Activated CD4-positive, alpha-beta T cell treated with anti-CD3 and anti-CD28 coated beads for 24 hours (primary cell): ENCODE measurements around the gene ANKRD27.
A peak's percentile ranks its signal among the peaks of the same experiment; 100 is the strongest.
"Not testable (repeated sequence)": the region's sequence is repeated elsewhere in the genome, so short reads cannot be mapped to it uniquely, and the experiment has no call there.

ENCODE experiments used
- DNase-seq, 2 donors: peaks; one replicate each; pipeline ENCODE4 v3.0.0-alpha.2; 2020; ENCODE audit warnings: low read depth in 2 of 2

ANKRD27 gene

DNA sequence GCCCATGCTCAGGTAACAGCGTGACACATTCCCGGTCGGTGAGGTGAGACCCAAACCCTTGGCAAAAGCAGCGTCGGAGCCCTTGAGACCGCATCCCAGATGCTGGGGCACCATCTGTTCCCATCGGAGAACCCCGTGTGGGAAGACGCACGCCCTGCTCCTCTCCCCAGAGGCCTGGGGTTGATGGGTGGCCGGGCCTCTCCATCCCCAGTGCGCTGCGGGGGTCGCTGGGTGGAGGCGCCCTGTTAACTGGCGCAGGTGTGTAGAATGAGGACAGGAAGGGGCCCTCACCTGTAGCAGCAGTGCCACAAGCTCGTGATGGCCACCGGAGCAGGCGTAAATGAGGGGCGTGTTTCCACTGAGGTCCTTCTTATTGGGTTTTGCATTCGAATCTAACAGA, 69.4 kb downstream of the ANKRD27 start:
- no peak for DNase-seq

- DNase-seq, result no peak
Observed at GRCh38 chr19:32603961-32604360, 71.0 kb downstream of the ANKRD27 start.

- DNase-seq, result peak; percentile 6 to 53
Observed at GRCh38 chr19:32599736-32600157, 75.2 kb downstream of the ANKRD27 start.

- DNase-seq, result no peak
Observed at GRCh38 chr19:32599258-32599657, 75.7 kb downstream of the ANKRD27 start.

- no peak for DNase-seq
Observed at GRCh38 chr19:32598022-32598421, 77.0 kb downstream of the ANKRD27 start.

DNA sequence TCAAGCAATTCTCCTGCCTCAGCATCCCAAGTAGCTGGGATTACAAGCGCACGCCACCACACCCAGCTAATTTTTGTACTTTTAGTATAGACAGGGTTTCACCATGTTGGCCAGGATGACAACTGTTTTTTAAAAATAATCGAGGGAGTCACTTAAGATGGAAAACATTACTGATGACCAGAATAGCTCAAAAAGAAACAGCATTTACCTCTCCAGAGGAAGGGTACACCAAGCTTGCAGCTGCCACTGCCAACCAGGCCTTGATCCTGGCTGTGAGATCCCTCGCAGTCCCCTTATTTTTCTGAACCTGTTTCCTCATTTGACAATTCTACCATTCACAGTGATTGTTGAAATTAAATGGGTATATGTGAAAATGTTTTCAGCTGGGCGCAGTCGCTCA, 79.5 kb downstream of the ANKRD27 start:
- no peak for DNase-seq

- no peak for DNase-seq
Observed at GRCh38 chr19:32594021-32594420, 81.0 kb downstream of the ANKRD27 start.

- DNase-seq, result not testable (repeated sequence)
Observed at GRCh38 chr19:32587747-32588504, 87.1 kb downstream of the ANKRD27 start.

GRCh38 chr19:32581705-32582179, 93.2 kb downstream of the ANKRD27 start:
- DNase-seq, result no peak

GRCh38 chr19:32580901-32581704, 93.9 kb downstream of the ANKRD27 start, which contains the start of gene PDCD5:
Gene PDCD5, plus strand, starts transcription at chr19:32581190. Its CDS starts 72 bp downstream, at chr19:32581262.
- DNase-seq, result peak; percentile 94 to 96

GRCh38 chr19:32580353-32580900, 94.6 kb downstream of the ANKRD27 start:
- DNase-seq, result no peak

DNA sequence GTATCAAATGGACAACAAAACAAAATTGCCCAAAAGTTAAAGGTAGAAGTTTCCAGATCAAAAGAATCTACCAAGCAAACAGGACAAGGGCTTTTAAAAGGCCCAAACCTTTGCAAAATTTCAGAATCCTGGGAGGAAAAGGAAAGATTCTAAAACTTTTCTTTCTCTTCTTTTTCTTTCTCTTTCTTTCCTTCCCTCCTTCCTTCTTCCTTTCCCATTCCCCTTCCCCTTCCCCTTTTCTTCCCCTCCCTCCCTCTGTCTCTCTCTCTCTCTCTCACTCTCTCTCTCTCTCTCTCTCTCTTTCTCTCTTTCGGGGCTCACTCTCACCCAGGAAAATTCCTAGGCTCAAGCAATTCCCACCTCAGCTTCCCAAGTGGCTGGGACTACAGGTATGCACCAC, 98.2 kb downstream of the ANKRD27 start:
- no peak for DNase-seq

GRCh38 chr19:32573492-32573794, 101.5 kb downstream of the ANKRD27 start:
- DNase-seq, result no peak

GRCh38 chr19:32572700-32573491, 102.1 kb downstream of the ANKRD27 start:
- not testable (repeated sequence) for DNase-seq

DNA sequence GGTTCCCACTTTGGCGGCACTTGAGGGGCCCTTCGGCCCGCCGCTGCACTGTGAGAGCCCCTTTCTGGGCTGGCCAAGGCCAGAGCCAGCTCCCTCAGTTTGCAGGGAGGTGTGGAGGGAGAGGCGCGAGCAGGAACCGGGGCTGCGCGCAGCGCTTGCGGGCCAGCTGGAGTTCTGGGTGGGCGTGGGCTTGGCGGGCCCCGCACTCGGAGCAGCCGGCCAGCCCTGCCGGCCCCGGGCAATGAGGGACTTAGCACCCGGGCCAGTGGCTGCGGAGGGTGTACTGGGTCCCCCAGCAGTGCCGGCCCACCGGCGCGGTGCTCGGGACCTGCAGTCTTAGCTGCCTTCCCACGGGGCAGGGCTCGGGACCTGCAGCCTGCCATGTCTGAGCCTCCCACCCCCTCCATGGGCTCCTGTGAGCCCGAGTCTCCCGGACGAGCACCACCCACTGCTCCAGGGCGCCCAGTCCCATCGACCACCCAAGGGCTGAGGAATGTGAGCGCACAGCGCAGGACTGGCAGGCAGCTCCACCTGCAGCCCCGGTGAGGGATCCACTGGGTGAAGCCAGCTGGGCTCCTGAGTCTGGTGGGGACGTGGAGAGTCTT, 103.4 kb downstream of the ANKRD27 start:
- DNase-seq, result not testable (repeated sequence)

DNA sequence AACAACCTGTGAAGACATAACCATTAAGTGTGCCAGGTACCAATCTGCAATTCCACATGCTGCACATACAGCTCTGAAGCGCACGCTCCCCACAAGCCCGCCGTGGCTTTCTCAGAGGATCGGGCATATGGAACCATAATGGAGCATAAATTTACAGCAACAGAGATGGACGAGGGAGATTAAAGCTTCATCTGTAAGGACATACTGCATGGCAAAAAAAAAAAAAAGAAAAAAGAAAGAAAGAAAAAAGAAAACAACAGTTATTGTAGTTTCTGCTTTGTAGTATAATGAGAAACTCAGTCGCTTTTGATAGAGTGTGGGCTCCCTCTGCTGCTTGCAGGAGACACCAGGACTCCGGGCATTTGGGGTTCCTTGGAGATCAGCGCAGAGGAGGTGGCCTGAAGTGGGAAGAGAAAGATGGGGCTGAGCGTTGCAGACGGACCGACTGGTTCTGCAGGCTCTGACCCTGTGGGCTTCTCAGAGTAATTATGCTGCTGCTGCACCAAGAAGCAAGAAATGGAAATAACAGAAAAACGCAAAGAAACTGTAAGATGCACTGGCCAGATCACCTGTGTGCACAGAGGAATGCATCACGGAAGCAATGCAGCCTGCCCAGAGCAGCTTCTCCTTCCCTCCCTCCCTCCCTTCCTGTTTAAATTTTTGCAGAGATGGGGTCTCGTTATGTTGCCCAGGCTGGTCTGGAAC, 104.7 kb downstream of the ANKRD27 start:
- peak in 1 of 2 donors; percentile 19 for DNase-seq

DNA sequence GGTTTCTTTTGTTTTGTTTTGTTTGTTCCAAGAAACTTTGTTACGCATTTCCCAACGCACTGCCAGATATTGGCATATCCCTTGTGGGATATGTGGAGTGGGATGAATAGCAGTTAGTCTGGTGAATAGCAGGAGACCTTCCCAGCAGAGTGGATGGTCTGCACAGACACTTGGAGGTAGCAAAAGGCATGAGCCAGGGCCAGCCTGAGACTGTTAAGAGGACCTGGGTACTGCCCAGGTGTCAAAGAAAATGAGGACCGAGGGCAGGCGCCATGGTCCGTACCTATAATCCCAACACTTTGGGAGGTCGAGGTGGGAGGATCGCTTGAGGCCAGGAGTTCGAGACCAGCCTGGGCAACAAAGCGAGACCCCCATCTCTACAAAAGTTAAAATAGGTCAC, 107.5 kb downstream of the ANKRD27 start:
- DNase-seq, result no peak

GRCh38 chr19:32566246-32566830, 108.6 kb downstream of the ANKRD27 start:
- no peak for DNase-seq

GRCh38 chr19:32563761-32564160, 111.2 kb downstream of the ANKRD27 start:
- no peak for DNase-seq

- DNase-seq, result no peak
Observed at GRCh38 chr19:32558607-32559228, 116.3 kb downstream of the ANKRD27 start.
